Pulmonary artery endothelial cell (primary cell): ENCODE data around the gene GUCA2B. TPM values are rescaled to one million over a fixed set of nuclear protein-coding genes. Genes with fewer than 3 reads are reported as not detected.
A peak's percentile ranks its signal among the peaks of the same experiment; 100 is the strongest.

Experiments used
- DNase-seq: peaks from one replicate; pipeline ENCODE4 v3.0.0-alpha.2; 2011; ENCODE audit warnings: low read depth, low spot score
- total RNA-seq: library from RNA; depleted of rRNA; stranded (reverse); fragments of >200 nt; gene quantifications from 2 replicates; pipeline ENCODE4 v1.2.3, GENCODE V29; 2014

Gene GUCA2B
- total RNA-seq, 1 donor from 2014 or later = not detected

DNA sequence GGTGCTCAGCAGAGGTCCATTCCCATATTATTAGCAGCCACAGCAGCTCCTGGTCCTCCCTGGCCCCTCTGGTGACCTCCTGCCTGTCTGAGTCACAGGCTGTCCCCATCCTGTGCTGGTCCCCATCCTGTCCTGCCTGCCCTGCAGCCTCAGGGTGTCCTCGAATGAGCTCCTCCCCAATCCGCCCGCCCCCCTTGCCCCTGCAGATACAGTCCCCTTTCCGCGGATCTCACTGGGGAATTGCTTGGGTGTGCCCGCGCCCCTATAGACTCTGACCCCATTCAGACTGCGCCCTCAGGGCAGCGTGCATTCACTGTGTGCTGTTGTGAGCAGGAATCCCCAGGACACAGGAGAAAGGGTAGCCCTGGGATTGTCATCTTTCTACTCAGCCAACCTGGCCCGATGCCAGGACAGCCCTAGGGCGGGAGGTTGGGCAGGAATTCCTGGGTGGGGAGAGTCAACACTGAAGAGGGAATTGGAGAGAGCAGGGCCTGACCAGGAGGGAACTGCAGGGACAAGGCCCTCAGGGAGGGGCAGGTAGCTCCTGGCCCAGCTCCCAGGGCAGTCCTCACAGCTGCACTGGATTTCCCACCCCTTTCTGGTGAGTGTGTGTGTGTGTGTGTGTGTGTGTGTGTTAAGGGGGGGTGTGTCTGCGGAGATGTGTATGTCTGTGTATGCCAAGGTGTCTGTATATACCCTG is 12.5 kb downstream of the GUCA2B start:
- no peak for DNase-seq

DNA sequence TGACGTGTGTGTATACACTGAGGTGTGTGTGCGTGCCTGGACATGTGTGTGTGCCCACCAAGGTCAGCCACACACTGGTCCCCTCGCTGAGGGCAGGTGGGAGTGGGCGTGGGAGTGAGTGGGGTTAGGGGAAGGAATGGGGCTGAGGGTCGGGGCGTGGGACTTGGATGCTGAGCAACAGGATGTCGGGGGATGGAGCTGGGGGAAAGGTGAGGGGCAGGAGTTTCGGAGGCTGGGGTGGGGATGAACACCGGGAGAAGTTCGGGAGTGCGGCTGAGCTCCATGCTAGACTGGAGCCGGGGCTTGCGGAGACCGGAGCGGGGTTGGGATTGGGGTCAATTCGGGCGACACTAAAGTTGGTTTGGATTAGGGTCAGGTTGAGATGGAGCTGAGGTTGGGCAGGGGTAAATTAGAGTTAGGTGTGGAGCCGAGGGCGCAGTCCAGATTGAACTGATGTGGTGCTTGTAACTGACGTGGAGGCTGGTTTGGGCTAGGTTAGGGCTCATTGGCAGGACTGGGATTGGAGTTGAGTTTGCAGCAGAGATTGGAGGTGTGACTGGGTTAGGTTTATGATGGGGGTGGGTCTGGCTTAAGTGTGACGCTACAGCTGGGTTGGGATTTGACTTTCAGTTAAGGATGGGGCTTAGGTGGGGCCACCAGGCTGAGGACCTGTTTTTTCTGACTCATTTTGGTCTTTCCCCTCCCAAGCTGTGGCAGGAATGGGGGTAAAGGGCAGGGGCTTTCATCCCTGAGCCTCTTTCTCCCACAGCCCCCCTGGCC is 14.6 kb downstream of the GUCA2B start:
- DNase-seq = no peak

DNA sequence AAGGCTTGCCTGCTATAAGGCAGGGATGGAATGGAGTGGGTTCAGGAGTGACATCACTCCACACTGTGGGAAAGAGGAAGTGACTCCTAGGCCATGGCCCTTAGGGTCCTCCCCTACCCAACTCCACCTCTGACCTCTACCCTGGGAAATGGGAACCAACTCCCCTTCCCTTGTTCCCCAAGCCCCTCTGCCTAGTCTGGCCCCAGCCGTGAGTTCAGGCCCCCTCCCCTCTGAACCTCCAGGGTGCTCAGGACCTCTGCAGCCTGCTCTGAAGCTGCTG is 15.1 kb downstream of the GUCA2B start:
- DNase-seq = no peak

DNA sequence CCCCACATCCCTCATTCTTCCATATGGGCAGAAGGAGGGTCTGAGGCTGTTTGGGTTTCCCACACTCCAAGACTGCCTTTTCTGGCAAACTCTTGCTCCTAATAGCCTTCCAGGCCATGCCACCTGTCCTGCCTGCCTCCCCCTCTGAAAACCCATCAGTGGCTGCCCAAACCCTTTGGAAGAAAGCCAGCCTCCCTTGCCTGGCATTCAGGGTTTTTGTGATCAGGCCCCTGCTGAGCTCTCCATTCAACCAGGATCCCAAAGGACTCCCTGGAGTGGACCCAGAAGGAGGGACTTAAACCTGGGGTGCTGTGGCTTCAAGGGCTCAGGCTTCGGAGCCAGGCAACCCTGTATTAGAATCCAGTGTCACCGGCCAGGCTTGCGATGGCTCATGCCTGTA is 15.6 kb downstream of the GUCA2B start:
- DNase-seq = no peak

DNA sequence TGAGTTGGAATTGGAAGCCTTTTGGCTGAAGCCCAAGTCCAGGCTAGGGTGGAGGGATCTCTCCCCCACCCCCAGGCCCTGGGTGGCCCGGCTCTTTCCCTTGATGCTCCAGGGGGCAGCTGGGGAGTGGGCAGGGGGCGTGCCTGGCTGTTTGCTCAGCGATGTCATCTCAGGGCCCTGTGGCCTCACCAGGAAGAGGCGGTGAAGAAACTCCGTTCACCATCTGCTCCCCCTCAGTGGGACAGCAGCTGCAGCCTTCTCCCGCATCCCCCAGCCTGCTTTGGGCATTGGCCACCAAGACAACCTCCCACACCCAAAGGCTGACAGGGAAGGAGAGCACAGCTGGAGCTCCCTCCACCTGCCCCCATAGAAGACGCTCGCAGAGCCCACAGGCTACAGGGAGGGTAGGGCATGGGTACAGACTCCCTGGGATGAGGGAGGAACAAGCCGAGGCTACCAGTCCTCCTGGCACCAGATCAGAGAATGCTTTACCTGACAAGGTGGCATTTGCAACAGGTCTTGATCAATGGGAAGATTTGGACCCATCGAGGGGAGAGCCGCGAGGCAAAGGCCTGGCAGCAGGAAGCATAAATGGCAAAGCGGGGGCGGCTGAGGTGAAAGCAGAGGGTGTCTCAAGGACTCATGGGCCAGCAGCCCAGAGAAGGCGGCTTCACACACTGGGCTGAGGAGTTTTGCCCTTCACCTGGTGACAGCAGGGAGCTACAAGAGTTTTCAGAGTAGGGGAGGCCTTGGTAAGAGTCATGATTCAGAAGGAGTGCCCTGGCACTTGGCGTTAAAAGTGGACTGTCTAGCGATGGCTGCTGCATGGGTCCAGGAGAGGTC is 17.8 kb downstream of the GUCA2B start:
- DNase-seq = no peak

DNA sequence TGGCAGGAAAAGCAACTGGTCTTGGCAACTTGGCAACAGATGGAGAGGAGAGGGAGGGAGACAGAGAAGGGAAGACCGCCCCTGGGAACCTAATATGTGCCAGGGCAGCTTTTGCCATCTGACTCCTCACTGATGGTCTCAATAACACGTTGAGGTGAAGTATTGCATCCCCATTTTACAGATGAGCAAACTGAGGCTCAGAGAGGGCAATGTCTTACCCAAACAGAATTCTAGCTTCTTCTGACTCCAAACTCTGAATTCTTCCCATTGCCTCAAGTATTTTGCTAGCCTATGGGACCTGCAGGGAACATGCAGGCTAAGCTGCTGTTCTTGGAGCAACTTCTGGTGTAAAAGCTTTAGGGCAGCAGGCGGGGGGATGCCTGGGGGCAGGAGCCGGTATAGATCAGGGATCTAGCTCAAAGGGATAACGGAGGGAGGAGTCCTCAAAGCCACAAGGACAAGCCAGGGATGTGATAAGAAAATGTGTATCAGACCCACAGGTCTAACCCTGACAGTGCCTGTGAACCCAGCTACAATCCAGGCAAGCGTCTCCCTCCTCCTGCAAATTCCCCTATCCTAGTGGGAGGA is 18.6 kb downstream of the GUCA2B start:
- DNase-seq = no peak

DNA sequence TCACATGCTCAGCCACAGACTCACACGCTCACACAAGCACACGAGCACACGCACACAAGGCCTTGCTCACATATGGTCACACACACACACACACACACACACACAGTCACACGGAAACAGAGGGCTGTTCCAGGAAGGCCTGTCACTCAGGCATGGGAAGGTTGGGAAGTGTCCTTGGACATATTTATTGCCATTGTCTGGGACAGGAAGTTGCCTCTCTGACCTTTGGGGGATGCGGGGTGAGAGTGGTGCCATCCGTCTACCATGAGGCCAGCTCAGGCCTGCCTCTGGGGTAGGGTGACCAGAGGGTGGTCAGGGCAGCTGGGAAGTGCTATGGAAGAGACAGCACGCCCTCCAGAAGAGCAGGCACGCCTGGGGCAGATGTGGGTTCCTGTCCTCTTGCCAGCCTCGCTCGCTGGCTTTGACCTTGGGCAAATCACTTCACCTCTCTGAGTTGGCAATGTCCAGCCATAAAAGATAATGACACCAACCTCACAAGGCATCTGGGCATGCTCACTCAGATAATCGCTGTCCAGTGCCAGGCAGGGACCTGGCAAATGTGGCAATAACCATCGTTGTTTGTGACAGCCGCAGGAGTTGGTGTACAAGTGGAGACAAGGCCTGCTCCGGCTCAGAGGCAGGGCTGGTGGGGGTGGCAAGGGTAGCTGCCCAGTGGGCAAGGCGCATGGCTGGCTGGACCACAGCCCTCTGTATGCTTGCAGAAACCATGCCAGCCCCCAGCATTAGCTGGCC is 19.3 kb downstream of the GUCA2B start:
- DNase-seq = no peak

DNA sequence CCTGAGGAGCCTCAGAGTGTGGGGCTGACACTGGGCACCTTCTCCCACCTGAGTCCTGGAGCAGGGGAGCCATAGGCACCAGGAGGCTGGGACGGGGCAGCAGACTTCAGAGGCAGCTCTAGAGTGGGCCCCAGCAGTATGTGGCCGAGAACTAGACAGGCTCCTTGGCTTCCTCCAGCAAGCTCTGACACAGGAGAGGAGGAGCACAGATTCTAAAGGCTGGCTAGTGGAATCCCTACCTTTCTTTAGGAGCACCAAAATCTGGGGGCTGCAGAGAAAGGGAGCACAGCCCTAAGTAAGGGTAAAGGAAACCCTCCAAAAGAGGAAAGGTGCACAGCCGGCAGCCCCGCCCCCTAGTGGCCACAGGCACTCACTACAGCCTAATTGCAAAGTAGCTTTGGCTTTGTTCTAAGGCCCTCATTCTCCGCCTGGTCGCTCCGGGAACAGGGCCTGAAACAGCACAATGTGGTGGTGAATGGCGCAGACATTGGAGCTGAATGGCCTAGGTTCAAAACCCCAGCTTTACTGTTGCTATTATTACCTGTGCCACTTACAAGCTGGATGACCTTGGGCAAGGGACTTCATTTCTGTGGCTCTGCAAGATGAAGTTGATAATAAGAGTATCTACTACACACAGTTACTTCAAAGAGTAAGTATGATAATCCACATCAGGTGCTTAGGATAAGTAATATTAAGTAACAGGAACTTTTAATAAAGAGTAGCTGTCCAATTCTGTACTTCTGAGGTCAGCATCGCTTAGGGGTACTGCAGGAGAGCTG is 20.1 kb downstream of the GUCA2B start:
- no peak for DNase-seq

DNA sequence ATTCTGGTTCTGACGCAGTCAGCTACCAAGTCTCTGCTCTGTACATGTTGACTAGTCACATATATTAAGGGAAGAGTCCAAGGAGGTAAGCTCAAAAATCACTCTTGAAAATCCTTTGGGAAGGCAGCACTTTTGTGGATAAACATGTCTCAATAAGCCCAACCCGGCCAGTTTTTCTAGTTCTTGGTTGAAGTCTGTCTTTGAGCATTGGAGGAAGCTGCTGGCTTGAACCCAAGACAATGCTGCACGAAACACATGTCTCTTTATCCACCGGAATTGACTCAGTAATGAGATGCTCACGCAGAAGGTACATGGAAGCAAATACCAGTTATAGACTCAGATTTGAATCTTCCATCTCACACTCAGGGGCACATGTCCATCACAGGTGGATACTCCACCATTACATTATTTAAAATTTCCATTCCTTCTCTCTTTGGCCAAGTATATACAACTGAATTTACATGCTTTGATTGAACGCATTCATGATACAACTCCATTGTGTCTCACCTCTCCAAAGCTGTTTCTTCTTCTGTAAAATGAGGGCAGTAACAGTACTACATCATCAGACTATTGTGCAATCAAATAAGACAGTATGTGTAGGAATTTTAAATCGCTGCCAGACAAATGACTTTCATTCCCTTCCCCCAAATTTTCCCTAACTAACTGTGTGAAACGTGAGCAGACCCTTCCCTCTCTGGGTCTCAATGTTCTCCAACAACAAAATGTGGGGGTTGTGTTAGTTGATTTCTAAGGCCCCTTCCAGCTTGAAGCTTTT is 20.9 kb downstream of the GUCA2B start:
- DNase-seq = no peak

DNA sequence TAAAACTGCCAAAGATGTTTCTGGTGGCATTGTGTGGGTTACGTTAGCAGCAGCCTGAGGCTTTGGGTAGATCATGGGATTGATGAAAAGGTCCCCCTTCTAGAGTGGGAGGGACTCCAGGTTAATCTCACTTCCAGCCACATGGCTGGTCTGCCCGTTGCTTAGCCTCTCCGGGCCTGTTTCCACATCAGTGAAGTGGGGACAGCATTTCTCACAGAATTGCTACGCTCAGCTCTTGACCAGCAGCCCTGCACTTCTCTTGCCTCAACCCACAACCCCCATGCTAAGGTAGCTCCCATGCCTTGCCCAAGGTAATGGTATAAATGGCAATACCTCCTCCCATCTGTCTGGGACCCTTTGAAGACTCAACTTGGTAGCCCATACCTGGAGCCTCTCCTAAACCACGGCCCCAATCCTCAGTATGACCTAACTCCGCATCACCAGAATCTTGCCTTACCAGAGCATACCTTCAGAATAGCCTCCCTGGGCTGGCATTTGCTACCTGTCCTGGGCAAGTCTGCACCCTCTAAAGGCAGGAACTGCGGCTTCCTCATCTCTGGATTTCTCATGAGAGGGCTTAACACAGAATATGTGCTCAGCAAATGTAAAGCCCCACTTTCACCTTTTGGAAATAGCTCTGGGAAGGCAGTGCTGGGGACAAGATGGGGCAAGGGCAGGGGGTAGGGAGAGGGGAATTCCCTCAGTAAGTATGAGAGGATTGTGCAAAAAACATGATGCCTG is 22.3 kb downstream of the GUCA2B start:
- no peak for DNase-seq

DNA sequence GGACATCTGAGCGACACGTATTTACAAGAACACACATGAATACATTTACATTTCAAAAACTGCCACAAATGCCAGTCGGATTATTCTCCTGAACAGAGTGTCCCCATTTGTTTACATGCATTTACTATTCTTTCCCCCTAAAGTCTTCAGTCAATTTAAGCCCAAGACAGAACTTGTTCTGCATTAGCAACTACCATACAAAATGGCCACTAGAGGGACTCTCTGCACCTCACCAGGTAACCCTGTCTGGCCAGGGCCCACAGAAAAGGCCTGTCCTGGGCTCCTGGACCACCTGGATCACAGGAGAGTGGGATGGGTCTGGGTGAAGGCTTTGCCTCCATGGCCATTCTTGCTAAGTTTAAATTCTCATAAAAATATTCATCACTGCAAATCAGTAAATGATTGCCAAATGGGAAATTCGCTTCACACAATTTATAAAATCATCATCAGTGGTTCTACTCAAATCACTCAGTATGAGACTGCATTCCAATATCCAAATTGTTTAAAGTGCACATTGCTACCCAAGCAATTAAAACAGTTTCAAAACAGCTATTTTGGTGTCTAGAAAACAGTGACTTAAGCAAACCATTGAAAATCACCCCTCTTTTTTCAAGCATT is 23.8 kb downstream of the GUCA2B start:
- no peak for DNase-seq

DNA sequence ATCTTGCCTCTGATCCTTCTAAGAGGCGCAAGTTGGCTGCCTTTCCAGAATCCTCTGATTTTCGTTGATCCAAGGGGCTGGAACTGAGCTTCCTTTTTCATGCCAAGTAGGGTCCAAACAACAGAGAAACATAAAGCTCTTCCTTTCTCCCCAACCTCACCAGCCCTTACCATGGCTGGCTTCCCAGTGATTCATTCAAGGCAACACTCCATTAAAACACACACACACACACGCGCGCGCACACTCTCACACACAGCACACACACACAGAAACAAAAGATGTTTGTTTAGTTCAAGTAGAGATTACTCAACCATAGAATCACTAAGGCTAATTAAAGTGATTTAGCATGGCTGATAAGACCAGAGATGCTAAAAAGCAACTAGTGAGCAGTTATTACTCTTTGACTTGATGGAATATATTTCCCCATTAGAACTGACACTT is 24.4 kb downstream of the GUCA2B start:
- DNase-seq = peak; percentile 63

DNA sequence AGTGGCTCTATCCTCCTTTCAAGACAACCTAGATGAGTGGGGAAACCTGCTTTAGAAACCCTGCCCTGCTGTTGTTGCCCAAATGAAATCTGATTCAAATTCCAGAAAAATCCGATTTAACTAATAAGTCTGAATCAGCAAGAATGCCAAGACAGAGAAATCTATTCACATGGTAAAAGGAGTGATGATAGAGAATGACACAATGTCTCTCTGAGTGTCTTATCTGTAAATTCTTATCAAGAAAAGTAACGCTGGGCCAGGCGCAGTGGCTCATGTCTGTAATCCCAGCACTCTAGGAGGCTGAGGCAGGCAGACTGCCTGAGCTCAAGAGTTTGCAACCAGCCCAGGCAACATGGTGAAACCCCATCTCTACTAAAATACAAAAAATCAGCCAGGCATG is 25.0 kb downstream of the GUCA2B start:
- DNase-seq = no peak

DNA sequence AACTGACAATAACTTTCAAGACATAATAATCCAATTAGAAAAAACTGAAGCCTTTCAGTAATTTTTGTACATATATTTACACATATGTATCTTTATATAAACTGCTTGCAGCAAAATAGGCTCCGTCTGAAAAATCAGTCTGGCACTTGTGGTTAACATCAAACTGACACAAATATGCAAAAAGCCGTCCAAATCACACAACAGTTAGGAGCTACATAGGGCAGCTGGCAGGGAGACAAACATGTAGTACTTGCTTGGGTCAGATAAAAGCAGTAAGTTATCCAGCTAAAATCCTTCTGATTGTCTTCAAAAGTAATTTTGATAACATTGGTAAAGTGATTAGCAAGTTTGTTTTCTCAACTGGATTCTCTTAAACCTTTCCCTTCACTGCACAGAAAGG is 26.1 kb downstream of the GUCA2B start:
- no peak for DNase-seq

DNA sequence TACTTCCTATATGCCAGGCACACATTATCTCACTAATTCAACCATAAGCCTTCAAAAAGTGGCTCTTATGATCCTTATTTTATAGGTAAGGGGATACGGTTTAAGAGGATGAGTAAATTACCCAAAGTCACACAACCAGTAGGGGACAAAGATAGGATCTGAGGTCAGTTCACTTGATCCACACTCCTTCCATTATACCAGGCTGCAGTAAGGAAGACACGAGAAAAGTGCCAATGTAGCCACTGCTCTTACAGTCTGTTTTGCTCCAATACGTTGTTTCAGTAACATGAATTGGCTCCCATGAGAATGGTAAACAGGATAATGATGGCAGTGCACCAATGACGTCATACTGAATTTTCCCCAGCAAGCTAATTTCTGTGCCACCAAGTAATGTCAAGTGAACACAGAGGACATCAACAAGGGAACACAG is 26.7 kb downstream of the GUCA2B start:
- no peak for DNase-seq

DNA sequence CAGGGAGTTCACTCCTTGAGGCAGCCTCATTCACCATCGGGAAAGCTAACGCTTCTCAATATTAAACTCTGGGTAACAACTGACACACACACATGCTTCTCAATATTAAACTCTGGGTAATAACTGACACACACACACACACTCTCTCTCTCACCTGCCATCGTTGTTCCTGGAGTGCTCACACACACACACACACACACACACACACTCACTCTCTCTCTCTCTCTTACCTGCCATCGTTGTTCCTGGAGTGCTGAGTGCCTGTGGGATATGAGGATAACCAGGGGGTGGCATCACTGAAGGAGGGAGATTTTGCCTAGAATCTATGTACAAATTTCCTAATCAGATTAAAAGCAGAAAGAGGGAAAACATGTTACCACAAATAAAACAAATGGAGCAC is 28.5 kb downstream of the GUCA2B start:
- no peak for DNase-seq

DNA sequence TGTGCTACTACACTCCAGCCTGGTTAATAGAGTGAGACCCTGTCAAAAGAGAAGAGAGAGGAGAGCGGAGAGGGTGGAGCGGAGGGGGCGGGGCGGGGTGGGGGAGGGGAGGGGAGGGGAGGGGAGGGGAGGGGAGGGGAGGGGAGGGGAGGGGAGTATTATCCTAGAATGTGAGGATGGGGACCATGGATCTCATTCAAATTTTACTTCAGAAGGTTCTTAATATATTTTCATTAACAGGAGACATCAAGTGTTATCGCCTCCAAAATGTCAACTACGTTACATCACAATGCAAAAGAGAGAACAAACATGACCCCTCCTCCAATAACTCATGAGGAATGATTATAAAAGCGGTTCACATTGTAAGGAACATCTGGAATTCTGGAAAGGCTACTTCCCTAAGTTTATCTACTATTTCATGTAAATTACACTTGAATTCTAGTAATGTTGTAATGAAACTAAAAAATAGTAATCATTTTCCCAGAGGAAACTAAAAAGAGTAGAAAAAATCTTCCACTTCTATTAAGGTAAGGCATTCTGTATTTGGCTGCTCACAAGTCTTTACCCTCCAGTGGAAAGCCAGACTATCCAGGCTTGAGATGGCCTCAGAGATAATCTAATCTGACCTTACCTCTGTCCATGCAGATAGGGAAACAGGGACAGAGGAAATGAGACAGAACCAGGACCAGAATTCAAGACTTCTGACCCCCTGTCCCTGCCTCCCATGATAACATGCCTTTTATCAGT is 30.2 kb downstream of the GUCA2B start:
- DNase-seq = no peak

DNA sequence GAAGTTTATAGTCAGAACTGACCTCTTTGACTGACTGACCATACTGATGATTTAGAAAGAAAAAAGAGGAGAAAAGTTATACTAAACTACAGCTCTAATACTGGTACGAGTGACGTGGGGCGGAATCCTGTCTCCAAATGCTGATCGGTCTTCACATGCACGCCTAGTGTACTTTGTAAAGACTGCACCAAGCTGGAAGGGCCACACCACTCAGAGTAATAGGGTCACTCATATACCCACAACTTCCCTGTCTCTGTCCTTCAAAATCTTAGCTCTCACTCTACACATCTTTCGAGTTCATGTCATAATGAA is 30.7 kb downstream of the GUCA2B start:
- DNase-seq = no peak
